GM23338 (cell line): ENCODE results near the gene ARL15.

ENCODE experiments used
- ETS1 ChIP-seq: IDR thresholded peaks from 2 replicates; pipeline ENCODE4 v1.6.1; 2016; ENCODE audit warnings: antibody characterized with exemption
- EZH2 ChIP-seq: fragments of 200-600 bp; sonication (generic); IDR thresholded peaks from one replicate; pipeline ENCODE4 v1.8.0; 2017; ENCODE audit warnings: antibody characterized with exemption, mild to moderate bottlenecking, low read depth; ENCODE audit not compliant: unreplicated experiment
- EZH2phosphoT487 ChIP-seq: fragments of 200-600 bp; sonication (generic); IDR thresholded peaks from one replicate; pipeline ENCODE4 v1.8.1; 2018; ENCODE audit warnings: antibody characterized with exemption; ENCODE audit not compliant: unreplicated experiment
- POLR2AphosphoS5 ChIP-seq: IDR thresholded peaks from 2 replicates; pipeline ENCODE4 v1.6.1; 2016; ENCODE audit warnings: antibody characterized with exemption, low read depth
- REST ChIP-seq: IDR thresholded peaks from one replicate; pipeline ENCODE4 v1.6.1; 2018; ENCODE audit warnings: antibody characterized with exemption; ENCODE audit not compliant: unreplicated experiment
- TF ChIP-seq, protein P1 (sequence below), 2 experiments: fragments of 200-600 bp in 1 of 2; sonication (generic) in 1 of 2; conservative IDR thresholded peaks; 2 replicates each; pipeline versions ENCODE4 v1.5.1 to v1.6.1; 2016 to 2017; ENCODE audit warnings: antibody characterized with exemption in 2 of 2, low read depth in 2 of 2, mild to moderate bottlenecking in 2 of 2, moderate library complexity in 1 of 2

DNA sequence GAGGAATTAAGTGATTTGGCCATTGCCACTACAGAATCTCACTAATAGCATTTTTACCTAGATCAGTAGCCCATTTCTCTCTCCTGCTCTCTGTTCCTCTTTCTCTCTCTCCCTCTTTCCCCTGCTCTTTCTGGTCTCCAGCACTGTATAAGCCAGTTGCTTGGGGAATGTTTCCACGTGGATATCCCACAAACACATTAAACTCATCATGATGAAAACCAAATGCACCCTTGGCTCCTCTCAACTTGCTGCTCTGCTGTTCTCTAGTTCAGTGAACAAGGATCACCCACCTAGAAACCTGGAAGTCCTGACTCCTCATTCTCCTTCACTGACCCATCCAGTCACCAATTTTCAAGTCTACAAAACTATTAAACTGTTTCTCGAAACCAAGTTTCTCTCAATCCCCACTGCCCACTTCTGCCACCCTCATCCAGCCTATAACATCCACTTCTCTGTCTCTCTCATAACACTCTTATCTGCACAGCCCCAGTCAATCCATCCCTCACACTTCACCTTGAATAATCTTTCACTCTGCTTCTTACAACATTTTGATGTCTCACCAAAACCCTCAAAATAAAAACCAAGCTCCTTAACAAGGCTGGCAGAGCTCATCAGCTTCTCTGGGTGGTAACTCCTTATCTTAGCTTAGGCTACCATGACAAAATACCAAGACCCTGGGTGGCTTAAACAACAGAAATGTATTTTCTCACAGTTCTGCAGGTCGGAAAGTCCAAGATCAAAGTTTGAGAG, 79.3 kb downstream of the ARL15 start:
- TF ChIP-seq REST (no peak), EZH2phosphoT487 (no peak), ETS1 (no peak), POLR2AphosphoS5 (no peak), EZH2 (no peak)
- TF ChIP-seq, protein P1, sequence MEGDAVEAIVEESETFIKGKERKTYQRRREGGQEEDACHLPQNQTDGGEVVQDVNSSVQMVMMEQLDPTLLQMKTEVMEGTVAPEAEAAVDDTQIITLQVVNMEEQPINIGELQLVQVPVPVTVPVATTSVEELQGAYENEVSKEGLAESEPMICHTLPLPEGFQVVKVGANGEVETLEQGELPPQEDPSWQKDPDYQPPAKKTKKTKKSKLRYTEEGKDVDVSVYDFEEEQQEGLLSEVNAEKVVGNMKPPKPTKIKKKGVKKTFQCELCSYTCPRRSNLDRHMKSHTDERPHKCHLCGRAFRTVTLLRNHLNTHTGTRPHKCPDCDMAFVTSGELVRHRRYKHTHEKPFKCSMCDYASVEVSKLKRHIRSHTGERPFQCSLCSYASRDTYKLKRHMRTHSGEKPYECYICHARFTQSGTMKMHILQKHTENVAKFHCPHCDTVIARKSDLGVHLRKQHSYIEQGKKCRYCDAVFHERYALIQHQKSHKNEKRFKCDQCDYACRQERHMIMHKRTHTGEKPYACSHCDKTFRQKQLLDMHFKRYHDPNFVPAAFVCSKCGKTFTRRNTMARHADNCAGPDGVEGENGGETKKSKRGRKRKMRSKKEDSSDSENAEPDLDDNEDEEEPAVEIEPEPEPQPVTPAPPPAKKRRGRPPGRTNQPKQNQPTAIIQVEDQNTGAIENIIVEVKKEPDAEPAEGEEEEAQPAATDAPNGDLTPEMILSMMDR (conservative IDR thresholded peaks at IDR 0.05; ENCODE audit: low read depth in 2 of 2), result no peak
